IPS DF 19.7 (cell line): ENCODE results near the gene SH3RF1.

Experiments used
- DNase-seq: peaks from one replicate; pipeline ENCODE4 v3.0.0-alpha.2; 2013; ENCODE audit warnings: low read depth, low spot score

SH3RF1 gene

DNA sequence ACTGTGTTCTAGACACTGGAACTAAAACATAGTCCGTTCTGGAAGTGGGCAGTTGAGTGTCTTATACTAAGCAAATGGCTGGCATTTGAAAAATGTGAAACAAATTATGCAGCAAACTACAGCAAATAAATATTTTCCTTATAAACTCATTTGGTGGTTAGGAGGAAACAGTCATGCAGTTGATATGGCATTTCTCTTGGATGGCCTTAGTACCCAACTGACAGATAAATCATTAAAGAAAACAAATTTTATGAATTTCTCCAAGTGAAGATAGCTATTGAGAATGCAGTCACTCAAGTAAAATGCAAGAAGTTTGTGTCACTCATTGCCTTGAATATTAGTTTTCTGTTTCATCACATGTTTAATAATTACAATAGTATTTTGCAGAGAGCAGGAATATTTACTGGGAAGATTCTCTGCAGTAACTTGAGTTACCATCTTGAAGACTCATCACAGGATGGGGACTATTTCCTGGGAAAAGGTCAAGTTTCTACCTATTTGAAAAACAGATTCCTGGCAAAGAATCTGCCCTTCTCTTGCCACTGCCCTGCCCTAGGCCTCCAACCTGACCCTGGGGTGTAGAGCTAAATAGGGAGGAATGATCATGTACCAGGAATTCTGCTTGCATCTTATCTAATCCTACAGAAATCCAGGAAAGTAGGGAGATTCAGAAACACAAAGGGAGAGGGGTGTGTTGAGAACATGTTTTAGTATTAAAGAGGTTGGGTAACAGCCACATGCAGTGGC lies 105.9 kb downstream of the SH3RF1 start:
- DNase-seq = no peak

DNA sequence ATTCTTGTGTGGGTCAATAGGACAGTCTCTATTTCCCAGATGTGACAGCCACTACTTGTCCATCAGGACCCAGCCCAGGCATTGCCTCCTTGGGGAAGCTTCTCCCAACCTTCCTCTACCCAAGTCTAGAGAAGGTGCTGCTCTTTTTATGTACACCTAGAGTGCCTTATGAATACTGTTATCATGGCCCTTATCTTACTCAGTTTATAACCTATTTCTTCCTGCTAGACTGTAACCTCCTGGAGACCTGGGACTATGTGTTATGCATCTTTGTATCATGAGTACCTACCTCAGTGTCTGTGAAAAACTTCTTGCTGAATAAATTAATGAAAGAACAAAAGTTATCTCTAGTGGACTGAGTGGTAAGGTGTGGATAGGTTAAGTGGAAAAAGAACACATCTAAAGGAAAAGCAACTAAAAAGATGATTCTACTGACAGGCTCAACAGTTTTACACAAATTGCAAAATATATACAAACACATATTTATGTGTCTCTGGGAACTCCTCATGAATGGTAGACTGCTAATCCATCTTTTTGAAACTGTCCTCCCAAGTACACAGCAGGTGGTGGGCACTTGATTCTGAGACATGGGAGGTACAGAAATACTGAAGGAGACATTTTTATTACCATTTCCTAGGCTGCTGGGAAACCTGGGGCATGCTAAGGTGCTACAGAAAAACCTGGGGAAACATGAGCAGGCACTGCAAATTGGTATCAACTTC lies 106.6 kb downstream of the SH3RF1 start:
- DNase-seq = no peak

DNA sequence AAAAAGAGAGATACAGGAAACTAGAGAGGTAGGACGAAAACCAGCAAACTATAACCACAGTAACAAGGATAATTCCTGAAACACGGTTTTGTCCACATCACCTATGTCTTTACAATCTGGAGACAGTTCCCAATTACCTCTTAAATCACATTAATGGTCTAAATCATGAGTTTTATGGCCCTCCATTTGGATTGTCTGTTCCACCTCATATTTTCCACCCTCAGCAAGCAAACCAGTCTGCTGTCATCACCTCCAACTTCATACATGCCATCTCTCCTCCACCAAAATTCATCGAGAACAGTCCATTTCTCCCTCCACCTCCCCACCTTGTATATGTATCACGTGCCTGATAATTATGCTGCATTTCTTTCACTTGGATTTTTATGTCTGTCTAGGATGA lies 107.3 kb downstream of the SH3RF1 start:
- no peak for DNase-seq

DNA sequence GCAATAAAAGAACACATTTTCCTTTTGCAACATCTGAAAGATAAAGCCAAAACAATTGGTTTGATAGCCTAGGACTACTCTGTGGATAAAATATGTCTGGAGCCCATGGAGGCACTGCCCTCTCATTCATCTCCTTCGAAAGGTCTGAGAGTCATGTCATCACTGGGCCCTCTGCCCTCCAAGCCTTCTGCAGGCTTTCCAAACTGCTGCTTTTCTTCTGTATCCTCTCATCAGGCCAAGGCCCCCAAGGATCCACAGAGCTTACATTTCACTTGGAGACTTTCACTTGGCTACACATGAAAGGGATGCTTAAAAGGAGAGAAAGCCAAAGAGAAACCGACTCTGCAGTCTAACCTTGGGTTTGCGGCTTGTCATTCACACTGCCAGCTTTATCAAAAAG lies 109.9 kb downstream of the SH3RF1 start:
- DNase-seq = no peak

DNA sequence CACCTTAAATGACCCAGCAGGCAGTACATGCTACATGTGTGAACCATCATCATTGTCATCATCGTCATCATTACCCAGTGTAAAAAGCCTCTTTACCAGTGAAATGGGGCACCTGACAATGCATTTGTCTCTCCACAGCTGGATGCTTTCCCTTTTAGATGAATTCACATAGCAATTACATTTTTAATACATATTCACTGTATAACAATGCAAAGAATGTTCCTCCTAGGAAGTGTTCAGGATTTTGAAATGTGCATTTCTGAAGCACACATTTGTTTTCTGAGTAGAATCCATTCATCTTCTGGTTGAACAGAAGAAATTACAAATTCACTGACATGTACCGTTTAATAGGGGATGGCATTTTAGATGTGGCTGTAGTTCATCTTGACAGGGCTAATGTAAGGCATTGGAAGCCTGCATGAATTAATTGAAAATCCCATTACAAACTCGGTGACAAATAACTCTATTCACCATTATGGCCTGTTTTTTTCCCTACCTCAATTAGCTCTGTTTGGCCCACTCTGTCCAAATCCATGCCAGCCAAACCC lies 111.1 kb downstream of the SH3RF1 start:
- no peak for DNase-seq

DNA sequence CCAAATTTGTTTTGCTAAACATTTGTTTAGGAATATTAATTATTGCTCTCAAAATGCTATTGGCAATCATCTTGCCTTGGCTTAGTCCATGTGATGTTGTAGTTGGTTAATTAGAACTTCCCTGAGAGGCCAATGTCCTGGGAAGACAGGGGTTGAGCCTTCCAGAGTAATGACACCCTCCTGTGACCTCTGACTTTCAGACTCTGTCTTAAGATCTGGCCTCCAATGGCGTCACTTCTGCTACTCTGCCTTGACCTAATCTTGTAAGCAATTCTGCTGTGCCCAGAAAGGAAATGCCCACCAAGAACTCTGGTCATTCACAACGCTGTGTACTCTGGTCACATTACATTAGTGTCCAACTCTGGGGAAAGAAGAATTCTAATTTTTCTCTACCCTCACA lies 111.9 kb downstream of the SH3RF1 start:
- DNase-seq = no peak

DNA sequence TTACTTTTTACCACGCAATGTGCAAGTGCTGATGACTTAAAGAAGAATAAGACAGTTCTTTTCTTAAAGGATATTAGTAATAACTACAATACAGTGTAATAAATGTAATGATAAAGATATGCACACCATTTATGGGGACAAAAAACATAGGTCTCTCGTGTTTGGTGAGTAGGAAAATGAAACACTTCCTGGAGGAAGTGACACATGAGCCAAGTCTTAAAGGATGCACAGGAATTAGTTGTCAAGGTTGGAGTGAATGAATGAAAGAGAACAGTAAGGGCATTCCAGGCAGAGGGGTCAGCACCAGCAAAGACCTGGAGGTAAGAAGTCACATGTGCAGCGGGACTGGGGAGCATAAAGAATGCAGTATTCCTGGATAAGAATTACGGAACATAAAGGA lies 112.7 kb downstream of the SH3RF1 start:
- no peak for DNase-seq

DNA sequence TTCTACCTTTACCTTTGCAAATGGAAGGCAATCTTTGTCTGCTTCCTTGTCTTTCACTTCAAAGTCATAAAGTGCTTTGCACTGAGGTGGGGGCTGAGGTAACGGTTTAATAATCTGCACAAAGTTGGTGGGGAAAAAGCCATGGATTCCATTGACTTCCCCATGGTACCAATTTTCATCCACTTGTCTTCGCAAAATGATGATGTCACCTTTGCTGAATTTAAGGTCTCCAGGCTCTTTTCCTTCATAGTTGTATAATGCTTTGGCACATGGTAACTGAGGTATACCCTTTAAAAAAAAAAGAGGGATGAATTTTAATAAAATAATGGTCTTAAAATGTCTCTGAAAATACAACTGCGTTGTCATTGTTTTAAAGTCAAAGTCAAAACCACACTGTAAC lies 114.4 kb downstream of the SH3RF1 start:
- DNase-seq = no peak

DNA sequence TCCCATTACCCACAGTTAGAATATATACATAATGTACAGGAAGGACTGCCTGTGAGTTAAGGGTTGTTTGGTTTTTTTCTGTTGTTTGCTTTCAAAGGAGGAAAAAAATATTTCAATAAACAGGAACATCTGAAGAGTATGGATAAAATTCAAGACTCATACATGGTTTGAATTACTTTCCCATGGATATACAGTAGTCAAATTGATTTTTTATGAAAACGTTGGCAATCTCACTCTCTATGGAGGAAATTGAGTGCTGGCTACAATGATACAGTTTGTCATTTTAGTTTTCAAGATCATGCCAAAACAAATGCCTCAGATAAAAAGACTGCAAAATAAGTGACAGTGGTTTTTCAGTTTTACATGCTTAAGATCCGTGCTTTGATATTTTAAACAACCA lies 116.6 kb downstream of the SH3RF1 start:
- no peak for DNase-seq

DNA sequence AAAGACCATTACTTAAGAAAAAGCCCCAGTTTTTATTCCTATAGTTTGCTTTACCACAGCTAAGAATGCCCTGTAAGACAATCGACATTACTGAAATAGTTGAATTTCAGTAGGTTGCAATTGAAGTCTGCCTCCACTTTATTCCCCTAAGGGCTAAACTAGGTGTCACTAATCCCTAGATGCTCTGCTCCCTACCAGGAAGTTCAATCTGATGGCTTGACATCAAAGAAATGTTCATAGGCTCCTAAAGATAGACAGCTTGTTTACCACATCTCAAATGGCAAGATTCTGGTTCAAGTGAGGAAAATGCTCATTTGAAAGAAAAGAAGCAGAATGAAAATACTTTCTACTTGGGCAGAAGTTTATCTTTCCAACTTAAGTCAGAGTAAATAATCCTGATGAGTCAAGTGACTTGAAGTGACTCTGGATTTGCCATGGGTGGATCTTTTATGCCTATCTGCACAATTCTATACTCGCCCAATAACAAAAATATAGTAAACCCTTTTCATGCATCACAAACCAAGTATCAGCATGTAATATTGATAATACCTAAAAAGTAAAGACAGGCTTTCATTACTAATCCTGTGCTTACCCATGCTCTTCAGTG lies 117.2 kb downstream of the SH3RF1 start:
- DNase-seq = no peak

DNA sequence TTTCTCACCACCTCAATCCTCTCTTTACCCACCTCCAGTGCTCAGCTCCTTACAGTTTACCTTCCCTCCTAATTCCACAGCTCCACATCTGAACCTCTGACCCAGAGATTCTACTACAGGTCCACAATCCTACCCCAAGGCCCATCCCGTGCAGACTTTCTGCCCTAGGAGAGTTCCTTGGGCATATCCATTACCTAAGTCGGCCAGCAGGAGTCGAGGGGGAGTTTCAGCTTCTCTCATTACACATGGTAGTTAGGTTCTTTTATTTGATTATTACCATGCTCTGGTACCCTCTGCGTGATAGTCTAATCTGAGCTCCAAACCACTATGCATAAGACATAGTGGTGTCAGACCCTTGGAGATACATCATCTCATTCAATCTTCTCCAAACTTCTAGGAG lies 117.9 kb downstream of the SH3RF1 start:
- DNase-seq = no peak

DNA sequence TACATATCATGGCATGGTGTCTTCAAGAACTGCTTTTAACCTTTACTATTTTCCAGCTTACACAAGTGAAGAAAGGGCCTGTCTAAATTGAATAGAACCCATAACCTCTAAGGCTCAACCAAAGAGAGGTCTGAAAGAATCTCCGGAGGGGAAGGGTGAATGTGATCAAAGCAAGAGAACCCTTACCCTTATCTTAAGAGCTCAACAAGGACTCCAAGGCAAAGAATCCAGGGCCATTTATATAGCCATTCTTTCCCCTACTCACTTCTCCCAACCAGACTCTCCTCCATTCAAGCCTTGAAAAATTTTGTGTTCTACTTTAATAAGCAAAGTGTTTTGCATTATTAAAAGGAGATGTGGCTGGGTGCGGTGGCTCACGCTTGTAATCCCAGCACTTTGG lies 118.7 kb downstream of the SH3RF1 start:
- DNase-seq = no peak

DNA sequence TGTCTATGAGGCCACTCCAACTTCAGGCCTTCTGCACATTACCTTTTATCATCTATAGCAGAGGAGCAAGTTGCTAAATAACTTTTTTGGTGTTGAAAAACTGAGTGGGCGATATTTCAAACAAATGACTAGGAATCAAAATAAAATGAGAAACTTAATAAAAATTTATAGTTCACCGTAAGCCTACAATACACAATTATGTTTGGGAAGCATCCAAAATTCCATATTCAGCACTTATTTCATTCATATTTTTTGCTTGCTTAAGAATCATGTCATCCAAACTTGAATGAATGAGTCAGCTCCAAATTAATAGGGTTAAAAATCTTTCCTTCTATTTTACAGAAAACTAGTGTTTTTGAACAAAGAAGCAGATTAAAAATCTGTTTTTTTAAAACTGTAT lies 119.1 kb downstream of the SH3RF1 start:
- no peak for DNase-seq

DNA sequence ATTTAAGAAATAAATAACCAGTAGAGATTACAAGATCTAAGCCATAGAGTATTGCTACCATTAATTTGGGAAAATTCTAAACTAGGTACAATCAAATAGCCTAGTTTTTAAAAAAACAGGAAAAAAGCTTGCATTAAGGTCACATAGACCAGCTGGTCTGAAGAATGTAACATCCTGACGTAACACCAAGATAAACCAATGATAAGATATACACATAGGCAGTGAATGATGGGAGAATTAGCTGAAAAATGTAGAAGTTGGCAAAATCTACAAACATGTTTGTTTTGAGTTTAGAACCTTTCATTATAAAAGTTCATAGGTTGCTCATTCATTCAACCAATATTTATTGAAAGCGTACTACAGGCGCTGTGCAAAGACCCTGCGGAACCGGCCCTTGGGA lies 120.0 kb downstream of the SH3RF1 start:
- DNase-seq = no peak

DNA sequence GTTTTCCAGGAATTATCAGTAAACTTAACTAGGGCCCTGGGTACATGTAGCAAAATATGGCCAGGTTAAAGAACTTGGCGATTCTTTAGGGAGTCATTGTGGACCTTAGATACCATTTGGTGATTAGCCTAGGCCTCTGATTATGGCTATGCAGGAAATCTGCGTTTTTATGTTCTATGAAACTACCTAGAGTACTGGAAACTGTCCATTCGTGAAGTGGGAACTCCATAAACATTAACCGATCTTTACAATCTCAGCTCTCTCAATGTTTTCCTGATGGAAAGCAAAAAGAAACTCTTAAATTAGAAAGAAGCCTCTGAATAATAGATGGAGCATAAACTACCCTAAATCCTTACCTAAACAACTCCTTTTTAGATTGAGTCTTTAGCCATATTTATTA lies 121.9 kb downstream of the SH3RF1 start:
- no peak for DNase-seq

DNA sequence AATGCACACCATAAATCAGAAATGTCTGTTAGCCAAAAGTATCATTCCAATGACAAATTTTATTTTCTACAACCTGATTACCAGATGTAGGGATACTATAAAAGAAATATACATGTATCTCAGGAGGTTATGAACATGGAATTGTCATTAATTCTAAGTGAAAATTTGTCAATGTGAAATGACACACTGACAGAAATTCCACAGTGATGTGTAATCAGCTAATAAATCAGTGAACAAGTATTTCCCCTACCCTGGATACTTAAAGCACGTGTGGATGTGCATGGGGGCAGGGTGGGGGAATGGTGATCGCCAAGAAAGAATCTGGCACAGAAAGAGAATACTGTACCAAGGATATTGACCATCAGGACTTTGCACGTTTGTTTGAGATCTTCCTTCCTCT lies 123.6 kb downstream of the SH3RF1 start:
- no peak for DNase-seq

DNA sequence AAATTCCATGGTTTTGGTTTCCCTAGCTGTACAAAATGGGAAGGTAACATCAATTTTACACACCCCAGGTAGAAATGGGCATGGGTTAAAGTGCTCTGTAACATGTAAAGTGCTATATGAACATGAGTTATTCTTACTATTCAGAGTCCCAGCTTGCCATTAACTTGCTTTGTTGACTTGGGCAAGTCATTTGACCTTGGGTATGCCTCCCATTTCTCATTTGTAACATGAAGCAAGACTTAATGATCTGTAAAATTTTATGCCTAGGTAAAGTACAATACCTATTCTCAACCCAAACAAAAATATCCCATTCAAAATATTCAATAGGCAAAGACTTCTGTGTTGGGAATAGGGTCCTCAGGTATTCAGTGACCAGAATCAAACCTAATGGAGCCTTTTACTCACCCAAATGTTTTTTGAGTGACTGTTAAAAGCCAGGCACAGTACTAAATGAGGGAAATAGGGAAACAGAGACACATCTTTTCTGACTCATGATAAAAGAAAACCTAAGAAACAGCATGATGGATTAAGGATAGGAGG lies 126.6 kb downstream of the SH3RF1 start:
- DNase-seq = no peak

DNA sequence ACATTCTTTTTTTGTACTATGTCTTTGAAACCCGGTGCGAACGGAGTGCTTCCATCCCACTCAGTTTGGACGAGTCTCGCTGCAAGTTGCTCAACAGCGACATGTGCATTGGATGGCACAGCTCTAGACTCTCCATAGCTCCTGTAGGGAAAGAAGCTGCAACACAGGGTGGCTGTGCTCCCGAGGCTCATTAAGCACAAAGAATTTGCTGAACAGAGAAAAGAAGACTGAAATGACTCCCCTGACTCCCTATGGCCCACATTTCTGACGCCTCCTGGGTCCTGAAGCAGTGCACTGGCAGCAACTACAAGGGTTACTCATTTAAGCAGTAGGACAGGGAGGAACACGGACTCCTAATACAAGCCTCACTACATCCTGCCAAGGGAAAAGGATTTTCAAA lies 127.4 kb downstream of the SH3RF1 start:
- DNase-seq = no peak

DNA sequence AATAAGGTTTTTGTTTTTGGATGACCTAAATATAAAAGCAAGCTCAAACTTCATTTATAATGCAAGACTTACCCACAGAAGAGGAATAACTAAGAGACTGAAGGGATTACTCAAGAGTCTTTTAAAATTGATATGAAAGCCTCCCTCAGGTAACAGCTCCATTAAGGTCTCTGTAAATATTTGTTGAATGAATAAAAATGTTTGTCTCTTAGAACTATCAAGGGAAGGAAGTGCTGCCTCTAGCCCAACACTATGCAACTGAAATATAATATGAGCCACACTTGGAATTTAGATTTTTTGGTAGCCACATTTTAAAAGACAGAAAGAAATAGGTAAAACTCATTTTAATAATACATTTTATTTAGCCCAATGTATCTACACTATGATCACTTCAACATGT lies 127.8 kb downstream of the SH3RF1 start:
- no peak for DNase-seq

DNA sequence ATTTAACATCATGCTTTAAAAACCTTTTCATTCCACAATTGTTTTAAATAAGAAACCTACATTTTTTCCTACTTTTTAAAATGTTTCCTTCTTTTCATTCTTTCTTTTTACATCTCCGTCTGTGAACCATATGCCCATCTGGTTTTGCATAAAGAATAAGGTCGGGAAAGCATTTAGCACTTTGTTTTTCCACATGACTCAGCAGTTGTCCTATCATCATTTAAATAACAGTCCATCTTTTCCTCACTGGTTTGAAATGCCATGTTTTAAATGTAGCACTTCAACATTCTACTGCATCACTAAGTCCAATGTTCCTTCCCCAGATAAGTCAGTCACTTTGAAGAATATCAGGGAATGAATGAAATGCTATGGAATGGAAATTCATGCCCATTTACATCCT lies 128.4 kb downstream of the SH3RF1 start:
- DNase-seq = no peak

DNA sequence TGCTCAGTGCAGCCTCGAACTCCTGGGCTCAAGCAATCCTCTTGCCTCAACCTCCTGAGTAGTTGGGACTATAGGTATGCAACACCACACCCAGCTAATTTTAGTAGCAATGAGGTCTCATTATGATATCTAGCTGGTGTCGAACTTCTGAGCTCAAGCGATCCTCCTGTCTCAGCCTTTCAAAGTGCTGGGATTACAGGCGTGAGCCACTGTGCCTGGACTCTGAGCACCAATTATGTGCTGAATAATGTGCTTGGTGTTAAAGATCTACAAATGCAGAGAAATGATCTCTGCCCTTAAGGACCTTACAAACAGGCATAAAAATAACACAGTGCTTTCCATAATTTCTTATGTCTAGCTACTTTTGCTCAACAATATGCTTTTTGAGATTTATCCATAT lies 131.7 kb downstream of the SH3RF1 start:
- no peak for DNase-seq

DNA sequence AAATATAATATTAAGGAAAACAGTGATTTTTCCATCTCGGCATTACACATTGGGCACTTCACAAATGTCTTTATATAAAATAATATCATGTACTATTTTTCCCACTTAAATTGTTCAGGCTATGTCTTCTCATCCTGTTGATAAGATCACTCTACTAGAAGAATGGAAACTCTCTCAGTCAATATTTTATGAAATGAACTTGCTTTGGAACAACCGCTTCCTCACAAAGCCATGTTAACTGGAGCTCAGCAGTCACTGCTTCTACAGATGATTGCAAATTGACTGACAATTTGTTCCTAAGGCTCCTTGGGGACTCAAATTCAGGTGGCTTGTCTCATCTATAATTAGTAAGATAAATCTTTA lies 133.2 kb downstream of the SH3RF1 start:
- DNase-seq = no peak
